ENCODE measurements around the gene ARFGEF2.
"Not testable (repeated sequence)": the region's sequence is repeated elsewhere in the genome, so short reads cannot be mapped to it uniquely, and the experiment has no call there.

The ARFGEF2 gene

DNA sequence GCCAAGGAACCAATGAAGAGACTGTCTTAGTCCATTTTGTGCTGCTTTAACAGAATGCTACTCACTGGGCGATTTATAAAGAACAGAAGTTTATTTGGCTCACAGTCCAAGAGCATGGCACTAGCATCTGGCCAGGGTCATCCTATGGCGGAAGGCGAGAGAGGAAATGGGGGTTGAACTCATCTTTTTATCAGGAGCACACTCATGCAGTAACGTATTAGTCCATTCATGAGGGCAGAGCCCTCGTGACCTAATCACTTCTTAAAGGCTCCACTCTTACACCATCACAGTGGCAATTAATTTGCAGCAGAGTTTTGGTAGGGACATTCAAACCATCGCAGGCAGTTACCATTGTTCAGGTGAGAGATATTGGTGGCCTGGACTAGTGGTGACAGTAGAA is 8.5 kb downstream of the ARFGEF2 start:
- no peak for DNase-seq

DNA sequence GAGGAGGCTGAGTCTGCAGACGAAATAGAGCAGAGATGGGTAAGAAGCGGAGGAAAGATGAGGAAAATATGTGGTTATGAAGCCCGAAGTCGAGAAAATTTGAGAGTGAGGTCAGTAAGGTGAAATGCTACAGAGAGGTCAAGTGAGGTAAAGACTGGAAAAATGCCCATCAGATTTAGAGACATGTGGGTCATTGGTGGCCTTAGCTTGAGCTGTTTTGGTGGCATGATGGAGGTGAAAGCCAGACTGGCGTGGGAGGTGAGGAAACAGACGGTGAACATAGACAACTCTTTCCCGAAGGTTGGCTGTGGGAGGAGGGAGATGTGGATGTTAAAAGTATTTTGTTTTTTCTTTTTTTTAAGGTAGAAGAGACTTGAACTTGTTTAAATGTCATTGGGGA is 9.4 kb downstream of the ARFGEF2 start:
- no peak for DNase-seq

DNA sequence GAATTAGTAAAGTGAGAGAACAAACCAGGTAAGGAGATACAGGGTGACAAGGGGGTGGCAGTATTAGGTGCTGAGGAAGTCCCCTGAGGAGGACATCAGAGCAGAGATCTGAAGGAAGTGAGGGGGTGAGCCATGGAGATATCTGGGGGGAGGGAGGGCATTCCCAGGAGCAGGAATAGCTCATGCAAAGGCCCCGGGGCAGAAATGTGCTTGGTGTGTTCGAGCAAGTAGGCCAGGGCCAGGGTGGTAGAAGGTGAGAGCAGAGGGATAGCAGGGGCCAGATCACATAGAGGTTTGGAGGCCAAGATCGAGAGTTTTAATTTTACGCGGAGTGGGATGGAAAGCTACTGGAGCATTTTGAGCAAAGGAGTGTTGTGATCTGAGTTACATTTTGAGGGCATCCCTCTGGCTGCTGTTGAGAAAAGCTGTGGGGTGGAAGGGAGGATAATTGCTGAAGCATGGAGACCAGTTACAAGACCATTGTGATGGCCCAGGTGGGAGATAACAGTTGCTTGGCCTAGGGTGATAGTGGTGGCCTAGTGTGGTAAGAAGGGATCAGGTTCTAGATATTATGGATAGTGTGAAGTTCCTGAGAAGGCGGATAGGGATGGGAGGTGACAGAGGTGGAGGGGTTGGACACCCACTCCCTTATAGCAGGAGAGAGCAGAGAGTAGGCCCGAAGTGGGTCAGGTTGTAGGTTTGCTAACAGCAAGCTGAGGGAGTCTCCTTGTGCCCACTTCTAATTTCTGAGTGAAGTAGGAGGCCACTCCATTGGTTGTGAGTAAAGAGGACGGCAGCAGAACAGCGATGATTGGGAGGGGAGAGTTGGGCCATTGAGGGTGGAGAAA is 10.2 kb downstream of the ARFGEF2 start:
- DNase-seq, result no peak

DNA sequence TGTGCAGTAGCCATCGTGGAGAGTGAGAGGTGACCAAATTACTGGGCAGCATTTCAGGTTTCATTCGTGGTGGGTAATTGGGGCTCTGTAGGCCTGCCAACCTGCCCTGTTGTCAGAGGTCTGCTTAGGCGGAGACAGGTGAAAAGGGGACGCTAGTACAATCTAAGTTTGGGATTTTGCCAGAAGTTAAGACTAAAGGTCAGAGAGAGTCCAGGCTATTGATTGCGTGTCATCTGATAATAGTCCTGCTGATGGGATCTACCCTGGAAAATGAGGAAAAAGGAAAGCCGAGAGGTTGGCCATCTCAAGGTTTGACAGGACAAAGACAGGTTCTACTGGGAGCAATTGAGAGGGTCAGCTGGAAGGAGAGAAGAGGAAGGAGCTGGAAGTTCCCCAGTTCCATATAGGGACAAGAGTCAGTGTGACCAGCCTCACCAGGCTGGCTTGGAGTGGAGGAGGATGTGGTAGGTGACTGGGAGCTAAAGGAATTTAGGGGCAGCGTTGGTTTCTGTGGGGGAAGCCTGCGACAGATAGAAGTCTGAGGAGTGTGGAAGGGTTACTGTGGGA is 10.9 kb downstream of the ARFGEF2 start:
- DNase-seq, result no peak

DNA sequence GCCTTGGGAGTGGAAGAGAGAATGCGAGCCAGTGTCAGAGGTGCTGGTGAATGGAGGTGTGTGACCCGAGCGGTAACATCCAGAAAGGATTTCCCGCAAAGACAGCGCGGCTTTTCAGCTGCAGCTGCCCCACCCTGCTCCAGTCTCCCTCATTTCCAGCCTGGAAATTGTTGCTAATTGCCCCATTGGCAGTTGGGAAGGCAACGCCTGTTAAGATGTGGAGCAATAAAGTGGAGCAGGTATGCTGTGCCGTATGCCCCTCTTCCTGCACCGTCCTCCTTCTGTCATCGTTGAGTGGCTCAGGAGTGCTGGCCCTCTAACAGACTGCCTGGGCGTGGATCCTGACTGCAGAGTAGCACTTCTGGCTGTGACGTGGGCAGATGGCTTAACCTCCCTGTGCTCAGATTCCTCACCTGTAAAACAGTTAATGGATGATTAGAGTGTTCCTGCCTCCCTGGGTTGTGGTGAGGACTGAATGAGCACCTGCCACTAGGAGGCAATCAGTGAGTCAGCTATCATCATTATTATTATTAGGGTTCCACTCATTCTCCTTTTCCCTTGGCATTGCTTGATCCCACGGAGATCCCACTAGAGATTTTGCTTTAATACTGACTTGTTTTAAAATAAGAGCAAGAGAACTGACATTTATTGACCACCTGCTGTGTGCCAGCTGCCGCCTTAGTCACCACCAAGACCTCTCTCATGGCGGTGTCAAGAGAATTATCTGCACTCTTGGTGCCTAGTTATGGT is 11.7 kb downstream of the ARFGEF2 start:
- DNase-seq, result peak; percentile 75

DNA sequence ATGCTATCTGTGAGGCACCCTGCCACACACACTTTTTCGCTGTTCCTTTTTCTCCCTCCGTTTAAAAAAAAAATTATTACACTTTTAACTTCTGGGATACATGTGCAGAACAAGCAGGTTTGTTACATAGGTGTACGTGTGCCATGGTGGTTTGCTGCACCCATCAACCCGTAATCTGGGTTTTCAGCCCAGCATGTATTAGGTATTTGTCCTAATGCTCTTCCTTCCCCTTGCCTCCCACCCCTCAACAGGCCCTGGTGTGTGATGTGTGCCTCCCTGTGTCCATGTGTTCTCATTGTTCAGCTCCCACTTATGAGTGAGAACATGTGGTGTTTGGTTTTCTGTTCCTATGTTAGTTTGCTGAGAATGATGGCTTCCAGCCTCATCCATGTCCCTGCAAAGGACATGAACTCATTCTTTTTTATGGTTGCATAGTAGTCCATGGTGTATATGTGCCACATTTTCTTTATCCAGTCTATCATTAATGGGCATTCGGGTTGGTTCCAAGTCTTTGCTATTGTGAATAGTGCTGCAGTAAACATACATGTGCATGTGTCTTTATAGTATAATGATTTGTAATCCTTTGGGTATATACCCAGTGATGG is 12.9 kb downstream of the ARFGEF2 start:
- DNase-seq, result not testable (repeated sequence)

DNA sequence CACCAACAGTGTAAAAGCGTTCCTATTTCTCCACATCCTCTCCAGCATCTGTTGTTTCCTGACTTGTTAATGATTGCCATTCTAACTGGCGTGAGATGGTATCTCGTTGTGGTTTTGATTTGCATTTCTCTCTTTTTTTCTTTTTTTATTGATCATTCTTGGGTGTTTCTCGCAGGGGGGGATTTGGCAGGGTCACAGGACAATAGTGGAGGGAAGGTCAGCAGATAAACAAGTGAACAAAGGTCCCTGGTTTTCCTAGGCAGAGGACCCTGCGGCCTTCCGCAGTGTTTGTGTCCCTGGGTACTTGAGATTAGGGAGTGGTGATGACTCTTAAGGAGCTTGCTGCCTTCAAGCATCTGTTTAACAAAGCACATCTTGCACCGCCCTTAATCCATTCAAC is 13.5 kb downstream of the ARFGEF2 start:
- not testable (repeated sequence) for DNase-seq

DNA sequence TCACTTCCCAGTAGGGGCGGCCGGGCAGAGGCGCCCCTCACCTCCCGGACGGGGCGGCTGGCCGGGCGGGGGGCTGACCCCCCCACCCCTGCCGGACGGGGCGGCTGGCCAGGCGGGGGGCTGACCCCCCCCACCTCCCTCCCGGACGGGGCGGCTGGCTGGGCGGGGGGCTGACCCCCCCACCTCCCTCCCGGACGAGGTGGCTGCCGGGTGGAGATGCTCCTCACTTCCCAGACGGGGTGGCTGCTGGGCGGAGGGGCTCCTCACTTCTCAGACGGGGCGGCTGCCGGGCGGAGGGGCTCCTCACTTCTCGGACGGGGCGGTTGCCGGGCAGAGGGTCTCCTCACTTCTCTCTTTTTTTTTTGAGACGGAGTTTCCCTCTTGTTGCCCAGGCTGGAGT is 14.7 kb downstream of the ARFGEF2 start:
- not testable (repeated sequence) for DNase-seq

DNA sequence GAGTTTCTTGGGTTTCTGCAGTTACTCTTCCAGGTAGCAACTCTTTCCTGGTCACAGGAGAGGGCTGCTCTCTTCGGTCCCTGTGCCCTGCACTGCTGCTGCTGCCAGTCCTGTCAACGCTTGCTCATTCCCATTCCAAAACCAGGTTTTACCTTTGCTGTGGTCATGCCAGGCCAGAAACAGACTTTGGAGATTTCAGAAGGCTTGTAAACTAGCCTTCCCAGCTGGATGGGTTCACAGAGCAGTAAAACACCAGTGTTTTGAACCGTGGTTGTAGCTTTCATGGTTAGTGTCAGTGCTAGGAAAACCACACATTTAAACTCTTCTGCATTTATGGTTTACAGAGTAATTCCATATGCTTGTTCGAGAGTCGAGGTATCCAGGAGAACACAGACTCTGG is 16.2 kb downstream of the ARFGEF2 start:
- DNase-seq, result no peak

DNA sequence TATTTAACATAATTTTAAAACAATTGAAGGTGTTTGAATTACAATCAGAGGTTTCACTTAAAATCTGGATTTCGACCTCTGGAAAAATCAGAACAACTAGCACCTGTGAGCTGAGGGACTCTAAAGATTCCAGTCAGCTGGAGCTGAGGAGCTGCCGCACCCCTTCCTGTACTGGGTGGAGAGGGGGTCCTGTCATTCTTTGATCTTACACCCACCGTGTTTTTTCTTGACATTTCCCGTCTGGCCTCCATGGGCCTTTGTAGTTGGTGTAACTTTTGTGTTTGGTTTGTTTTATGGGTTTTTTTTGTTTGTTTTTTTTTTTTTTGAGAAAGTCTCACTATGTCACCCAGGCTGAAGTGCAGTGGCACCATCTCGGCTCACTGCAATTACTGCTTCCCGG is 17.2 kb downstream of the ARFGEF2 start:
- DNase-seq, result no peak

DNA sequence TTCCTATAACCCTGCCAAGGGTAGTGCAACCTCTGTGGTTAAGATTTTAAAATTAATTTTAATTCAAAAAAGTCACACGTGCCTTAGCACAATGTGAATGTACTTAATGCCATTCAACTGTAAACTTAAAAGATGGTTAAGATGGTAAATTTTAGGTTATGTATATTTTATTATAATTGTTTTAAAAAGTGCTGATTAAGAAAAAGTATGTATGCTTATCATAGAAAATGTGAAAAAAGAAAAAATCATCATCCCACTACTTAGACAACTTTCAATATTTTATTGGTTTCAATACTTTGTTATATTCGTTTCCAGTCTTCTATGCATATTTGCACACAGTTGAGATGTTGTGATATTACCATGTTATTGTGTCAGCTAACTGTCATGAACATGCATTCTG is 18.7 kb downstream of the ARFGEF2 start:
- no peak for DNase-seq

DNA sequence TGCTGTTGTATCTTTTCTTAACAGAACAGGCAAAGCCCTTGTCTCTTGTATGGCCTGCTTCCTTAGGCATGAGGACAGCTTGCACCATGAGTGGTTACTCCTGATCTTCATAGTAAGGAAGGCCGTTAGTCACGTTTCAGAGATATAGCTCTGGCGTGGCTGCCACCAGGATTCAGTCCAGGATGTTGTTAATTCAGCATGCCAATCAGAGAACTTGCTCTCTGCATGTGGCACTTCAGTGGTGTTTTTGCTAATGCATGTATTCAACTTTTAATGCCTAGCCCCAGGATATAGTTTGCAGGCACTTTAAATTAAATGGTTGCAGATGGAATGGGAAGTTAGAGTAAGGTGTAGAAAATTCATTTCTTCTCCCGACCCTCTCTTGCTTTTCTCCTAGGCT is 20.0 kb downstream of the ARFGEF2 start:
- DNase-seq, result no peak

DNA sequence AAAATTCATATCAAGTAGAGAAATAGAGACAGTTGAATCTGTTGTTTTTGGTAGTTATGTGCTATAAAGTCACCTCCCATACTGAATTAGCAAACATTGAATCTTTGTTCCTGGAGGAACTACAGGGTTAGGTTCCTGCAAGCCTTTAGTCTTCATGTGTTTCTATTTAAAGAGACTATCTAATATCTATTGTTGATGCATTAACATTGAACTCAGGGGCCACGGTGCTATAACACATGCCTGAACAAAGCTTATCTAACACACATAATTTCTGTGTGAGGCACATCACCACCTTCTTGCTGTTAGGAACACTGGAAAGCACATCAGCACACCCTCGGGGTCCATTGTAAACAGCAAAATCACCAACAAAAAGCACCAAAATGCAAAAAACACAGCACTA is 21.2 kb downstream of the ARFGEF2 start:
- no peak for DNase-seq

DNA sequence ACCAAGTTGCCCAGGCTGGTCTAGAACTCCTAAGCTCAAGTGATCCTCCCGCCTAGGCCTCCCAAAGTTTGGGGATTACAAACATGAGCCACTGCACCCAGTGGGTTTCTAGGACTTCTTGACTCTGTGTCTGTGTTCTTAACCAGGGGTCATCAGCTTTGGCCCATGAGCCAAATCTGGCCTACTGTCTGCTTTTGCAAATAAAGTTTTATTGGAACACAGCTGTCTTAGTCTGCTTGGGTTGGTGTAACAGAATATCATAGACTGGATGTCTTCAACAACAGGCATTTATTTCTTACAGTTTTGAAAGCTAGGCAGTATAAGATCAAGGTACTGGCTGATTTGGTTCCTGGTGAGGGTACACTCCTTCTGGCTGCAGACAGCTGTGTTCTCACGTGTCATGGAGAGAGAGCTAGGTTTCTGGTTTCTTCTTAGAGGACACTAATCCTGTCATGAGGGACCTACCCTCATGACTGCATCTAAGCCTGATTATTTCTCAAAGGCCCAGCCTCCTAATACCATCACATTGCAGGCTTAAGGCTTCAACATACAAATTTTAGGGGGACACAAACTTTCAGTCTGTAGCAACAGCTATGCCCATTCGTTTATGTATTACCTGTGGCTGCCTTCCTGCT is 23.3 kb downstream of the ARFGEF2 start:
- no peak for DNase-seq

DNA sequence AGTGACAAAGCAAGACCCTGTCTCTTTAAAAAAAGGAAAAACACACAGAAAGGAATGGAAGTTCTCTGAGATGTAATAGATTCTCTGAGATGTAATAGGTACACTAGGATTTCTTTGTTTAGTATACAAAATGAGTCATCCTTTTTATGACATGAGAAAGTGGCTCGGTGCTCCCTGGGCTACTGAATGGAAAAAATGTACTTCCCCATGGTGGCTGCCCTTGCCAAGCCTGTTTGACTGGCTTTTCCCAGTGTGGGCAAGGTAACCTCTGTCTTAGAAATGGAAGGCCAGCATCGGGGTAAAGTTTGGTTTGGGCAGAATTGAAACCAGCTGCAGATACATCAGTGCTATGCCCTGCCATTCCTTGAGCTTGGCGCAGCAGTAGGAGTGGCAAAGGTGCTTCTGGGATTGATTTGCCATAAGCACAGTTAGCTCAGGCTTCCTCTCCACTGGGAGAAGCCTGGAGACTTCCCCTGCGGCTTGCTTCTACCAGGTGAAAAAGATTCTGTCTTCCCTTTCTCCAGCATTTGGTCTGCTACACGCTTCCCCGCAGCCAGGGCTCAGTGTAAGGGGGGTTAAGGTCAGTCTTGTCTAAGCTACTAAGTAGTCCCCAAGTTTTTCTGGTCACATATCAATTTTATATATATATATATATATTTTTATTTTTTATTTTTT is 24.5 kb downstream of the ARFGEF2 start:
- DNase-seq, result no peak

DNA sequence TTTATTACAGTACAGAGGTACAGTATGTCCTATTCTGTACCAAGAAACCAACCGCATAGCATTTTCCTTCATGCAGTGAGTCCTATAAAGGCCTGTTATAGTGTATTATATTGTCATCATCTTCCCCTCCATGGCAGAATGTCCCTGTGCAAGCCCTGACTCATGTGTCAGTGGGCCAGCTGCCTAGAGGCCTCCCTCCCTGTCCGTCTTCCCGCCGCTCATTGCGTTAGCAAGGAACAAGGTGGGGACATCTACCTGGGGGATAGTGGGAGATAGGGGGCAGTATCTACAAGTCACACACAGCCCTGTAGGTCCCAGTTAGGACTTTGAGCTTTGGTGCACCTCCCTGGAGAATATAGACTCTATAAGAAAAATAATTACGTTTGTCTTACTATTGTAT is 27.1 kb downstream of the ARFGEF2 start:
- DNase-seq, result no peak

DNA sequence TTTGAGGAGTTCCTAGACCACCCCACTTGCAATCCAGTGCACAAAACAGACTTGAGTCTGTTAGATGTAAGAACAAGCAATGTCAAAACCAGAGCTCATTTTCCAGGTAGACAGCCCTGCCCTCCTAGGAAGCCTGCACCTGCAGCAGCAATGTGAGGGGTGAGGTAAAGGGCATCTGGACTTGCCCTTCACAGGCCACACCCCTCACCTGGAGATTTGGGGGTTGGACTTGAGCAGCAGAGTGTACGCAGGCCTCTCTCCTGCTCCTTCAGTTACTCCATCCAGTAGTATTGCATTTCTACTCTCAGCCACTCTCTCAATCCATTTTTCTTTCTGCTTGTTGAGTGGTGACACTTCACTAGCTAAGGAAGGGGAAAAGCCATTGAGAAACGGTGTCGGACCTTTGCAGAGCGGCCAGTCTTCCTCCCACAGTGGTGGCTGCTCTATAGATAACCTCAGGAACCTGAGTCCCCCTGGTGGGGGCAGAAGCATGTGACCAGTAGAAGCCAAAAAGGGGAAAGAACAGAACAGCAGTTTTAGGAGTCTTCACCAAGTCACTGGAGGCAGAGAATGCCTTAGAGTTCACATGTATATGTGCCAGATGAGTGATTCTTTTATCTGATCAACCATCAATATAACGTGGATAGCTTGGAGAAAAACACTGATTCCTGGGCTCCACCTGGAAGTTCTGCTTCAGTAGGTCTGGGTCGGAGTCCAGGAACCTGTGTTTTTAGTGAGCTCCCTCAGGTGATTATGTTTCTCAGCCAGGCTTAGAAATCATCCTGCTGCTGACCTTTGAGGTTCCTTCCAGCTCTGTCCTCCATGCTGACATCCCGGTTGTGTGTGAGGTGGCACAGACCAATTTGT is 28.0 kb downstream of the ARFGEF2 start:
- no peak for DNase-seq

DNA sequence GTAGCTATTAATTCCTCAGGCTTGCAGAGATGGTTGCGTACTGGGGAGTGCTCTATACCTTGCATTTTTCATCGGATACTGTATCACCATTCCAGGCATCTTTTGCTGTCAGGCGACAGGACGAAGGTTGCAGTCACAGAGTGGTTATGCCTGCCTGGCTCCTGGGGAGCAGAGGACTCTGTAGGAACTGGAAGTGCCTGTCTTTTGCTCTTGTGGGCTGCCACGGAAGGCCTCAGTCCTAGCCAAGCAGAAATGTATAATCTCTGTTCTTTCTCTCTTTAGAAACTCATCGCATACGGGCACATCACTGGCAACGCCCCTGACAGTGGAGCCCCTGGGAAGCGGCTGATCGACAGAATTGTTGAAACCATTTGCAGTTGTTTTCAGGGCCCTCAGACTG is 29.5 kb downstream of the ARFGEF2 start:
- no peak for DNase-seq

DNA sequence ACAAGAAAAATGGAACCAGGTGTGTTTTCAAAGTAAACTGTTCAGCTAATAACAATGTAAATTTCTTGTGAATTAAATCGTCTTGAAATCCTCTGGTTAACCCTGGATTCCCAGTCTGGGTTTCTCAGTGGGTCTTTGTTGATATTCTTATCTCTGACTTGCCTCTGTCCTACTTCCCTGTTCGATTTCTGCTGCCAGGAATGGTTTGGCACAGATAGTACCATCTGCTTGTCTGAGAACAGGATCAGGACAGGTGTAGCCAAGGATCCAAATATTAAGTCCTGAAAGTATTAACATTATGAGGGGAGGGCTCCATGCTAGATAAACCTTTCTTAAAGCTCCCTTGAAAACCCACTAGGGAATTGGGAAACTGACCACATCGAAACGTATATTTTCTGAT is 30.1 kb downstream of the ARFGEF2 start:
- DNase-seq, result no peak

DNA sequence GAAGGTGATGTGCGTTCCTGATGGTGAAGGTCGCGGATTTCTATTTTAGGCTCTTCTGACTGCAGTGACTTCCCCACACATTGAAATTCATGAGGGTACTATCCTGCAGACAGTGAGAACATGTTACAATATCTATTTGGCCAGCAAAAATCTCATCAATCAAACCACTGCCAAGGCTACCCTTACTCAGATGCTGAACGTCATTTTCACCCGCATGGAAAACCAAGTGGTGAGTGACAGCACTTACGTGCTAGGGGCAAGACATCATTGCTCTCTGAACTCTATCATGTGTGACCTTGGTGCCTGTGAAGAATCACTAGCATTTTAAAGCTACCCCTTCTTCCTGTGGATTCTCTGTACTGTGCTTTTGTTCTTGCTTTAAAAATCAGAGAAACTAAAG is 31.1 kb downstream of the ARFGEF2 start:
- no peak for DNase-seq

DNA sequence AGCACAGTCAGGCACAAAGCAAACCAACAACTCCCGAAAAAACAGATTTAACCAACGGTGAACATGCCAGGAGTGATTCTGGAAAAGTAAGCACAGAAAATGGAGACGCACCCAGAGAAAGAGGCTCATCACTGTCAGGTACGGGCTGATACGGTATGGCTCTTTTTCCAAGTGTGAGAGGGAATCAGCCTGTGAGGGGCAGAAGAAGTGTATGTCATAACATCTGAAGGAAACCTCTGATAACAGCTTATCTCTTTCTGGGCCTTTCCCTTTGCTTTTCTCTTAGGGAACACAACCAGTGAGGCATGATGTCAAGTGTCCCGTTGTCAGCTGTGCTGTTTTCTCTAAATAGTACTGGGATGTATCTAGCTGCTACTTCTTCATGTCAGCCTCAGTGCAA is 32.1 kb downstream of the ARFGEF2 start:
- no peak for DNase-seq

DNA sequence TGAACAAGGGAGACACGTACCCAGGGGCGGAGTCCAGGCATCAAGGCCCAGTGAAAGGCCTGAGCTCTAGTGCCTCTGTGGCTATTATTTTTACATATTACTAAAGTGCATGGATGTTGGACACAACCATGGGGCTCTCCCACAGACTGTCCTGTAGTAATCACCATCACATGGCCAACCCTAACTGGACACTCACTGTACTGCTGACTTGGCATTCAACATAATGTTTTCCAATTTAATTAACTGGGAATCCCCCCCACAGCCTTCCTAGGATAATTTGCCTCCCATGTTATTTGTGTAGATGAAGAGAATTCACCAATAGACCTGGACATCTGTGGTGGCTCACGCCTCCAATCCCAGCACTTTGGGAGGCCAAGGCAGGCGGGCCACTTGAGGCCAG is 34.5 kb downstream of the ARFGEF2 start:
- DNase-seq, result no peak

Data from NCI-H146 (cell line).